Neural cell (in vitro differentiated cells): ENCODE data around the gene MOB2. TPM values are rescaled to one million over a fixed set of nuclear protein-coding genes. Genes with fewer than 3 reads are reported as not detected.

Experiments used
- H2AFZ ChIP-seq: fragments of 200-600, 300-800 bp; sonication (generic), shearing (Covaris generic); 2 replicates; pipeline ENCODE4 v1.6.0; 2014; ENCODE audit warnings: low read depth, mild to moderate bottlenecking, antibody characterized with exemption, low read length, moderate library complexity
- H3F3A ChIP-seq: fragments of 200-600 bp; shearing (Covaris generic); 2 replicates; pipeline ENCODE4 v1.6.1; 2016; ENCODE audit warnings: mild to moderate bottlenecking, moderate library complexity, mixed read lengths, antibody characterized with exemption, low read length; ENCODE audit not compliant: insufficient read depth, poor library complexity, severe bottlenecking
- H3K27ac ChIP-seq: fragments of 200-600, 300-800 bp; sonication (generic), shearing (Covaris generic); 2 replicates; pipeline ENCODE4 v1.5.1; 2014; ENCODE audit warnings: mild to moderate bottlenecking, low read length, moderate library complexity
- H3K27me3 ChIP-seq: fragments of 300-800, 200-600 bp; sonication (generic), shearing (Covaris generic); 2 replicates; pipeline ENCODE4 v1.6.0; 2014; ENCODE audit warnings: mild to moderate bottlenecking, low read depth, low read length, moderate library complexity; ENCODE audit not compliant: insufficient read depth
- H3K36me3 ChIP-seq: fragments of 300-800, 200-600 bp; sonication (generic), shearing (Covaris generic); 2 replicates; pipeline ENCODE4 v1.5.1; 2014; ENCODE audit warnings: mild to moderate bottlenecking, antibody characterized with exemption, low read length, moderate library complexity; ENCODE audit not compliant: insufficient read depth
- H3K4me2 ChIP-seq: fragments of 300-800, 200-600 bp; sonication (generic), shearing (Covaris generic); 2 replicates; pipeline ENCODE4 v1.6.0; 2014; ENCODE audit warnings: mild to moderate bottlenecking, low read length
- H3K4me3 ChIP-seq: fragments of 300-800, 200-600 bp; sonication (generic), shearing (Covaris generic); 2 replicates; pipeline ENCODE4 v1.5.1; 2014; ENCODE audit warnings: mild to moderate bottlenecking, low read length, moderate library complexity
- H3K79me2 ChIP-seq: fragments of 200-600 bp; shearing (Covaris generic); replicated peaks from 2 replicates; pipeline ENCODE4 v1.6.0; 2014; ENCODE audit warnings: mild to moderate bottlenecking, low read length, moderate library complexity; ENCODE audit not compliant: insufficient read depth
- H3K9ac ChIP-seq: fragments of 300-800, 200-600 bp; sonication (generic), shearing (Covaris generic); 2 replicates; pipeline ENCODE4 v1.6.1; 2016; ENCODE audit warnings: mild to moderate bottlenecking, low read length, mixed read lengths
- H3K9me2 ChIP-seq: fragments of 200-600 bp; shearing (Covaris generic); 2 replicates; pipeline ENCODE4 v1.6.1; 2016; ENCODE audit warnings: mild to moderate bottlenecking, low read length, mixed read lengths; ENCODE audit not compliant: insufficient read depth
- H3K9me3 ChIP-seq: fragments of 200-600, 300-800 bp; sonication (generic), shearing (Covaris generic); 2 replicates; pipeline ENCODE4 v1.6.1; 2016; ENCODE audit warnings: mild to moderate bottlenecking, mixed run types, low read length, moderate library complexity, mixed read lengths
- H4K20me1 ChIP-seq: fragments of 200-600 bp; shearing (Covaris generic); 2 replicates; pipeline ENCODE4 v1.6.1; 2016; ENCODE audit warnings: mild to moderate bottlenecking, mixed run types; ENCODE audit not compliant: insufficient read depth
- CTCF ChIP-seq: fragments of 450-650 bp; IDR thresholded peaks from 2 replicates; pipeline ENCODE4 v1.5.1; 2014; ENCODE audit warnings: antibody characterized with exemption, mild to moderate bottlenecking, moderate library complexity; ENCODE audit not compliant: poor library complexity, severe bottlenecking
- EP300 ChIP-seq: fragments of 450-650 bp; conservative IDR thresholded peaks from 2 replicates; pipeline ENCODE4 v1.6.1; 2014; ENCODE audit warnings: antibody characterized with exemption, mild to moderate bottlenecking, moderate library complexity; ENCODE audit not compliant: poor library complexity, severe bottlenecking
- MXI1 ChIP-seq: fragments of 450-650 bp; conservative IDR thresholded peaks from 2 replicates; pipeline ENCODE4 v1.6.1; 2014; ENCODE audit warnings: antibody characterized with exemption, mild to moderate bottlenecking; ENCODE audit not compliant: poor library complexity, severe bottlenecking
- POLR2AphosphoS5 ChIP-seq: IDR thresholded peaks from 2 replicates; pipeline ENCODE4 v1.6.1; 2012
- RAD21 ChIP-seq: fragments of 450-650 bp; conservative IDR thresholded peaks from 2 replicates; pipeline ENCODE4 v1.6.1; 2014; ENCODE audit warnings: antibody characterized with exemption, mild to moderate bottlenecking, moderate library complexity
- REST ChIP-seq: IDR thresholded peaks from 2 replicates; pipeline ENCODE4 v1.6.1; 2012; ENCODE audit warnings: borderline replicate concordance
- SMC3 ChIP-seq: fragments of 450-650 bp; conservative IDR thresholded peaks from 2 replicates; pipeline ENCODE4 v1.6.1; 2014; ENCODE audit warnings: antibody characterized with exemption, mild to moderate bottlenecking, moderate library complexity; ENCODE audit not compliant: poor library complexity
- TAF1 ChIP-seq: IDR thresholded peaks from 2 replicates; pipeline ENCODE4 v1.6.1; 2012; ENCODE audit warnings: low read depth
- polyA plus RNA-seq: library from polyadenylated mRNA; depleted of rRNA; stranded (reverse); fragments of >200 nt; gene quantifications from 2 replicates; pipeline ENCODE4 v1.2.3, GENCODE V29; 2014

Gene MOB2
- polyA plus RNA-seq, 1 donor from 2014 or later = 33.2 TPM

GRCh38 chr11:1481483-1481825 is 5.1 kb downstream of the MOB2 start:
- Histone ChIP-seq H4K20me1 (no peaks in the 10 kb centered on the region), H3K27me3 (no peaks in the 10 kb centered on the region), H3K36me3 (no peaks in the 10 kb centered on the region), H3K9me2 (no peaks in the 10 kb centered on the region), H2AFZ (no peak overlapping the region), H3K9me3 (no peaks in the 10 kb centered on the region), H3F3A (no peaks in the 10 kb centered on the region), H3K4me3 (no peak overlapping the region), H3K27ac (no peak overlapping the region), H3K79me2 (no peaks in the 10 kb centered on the region), H3K9ac (no peak overlapping the region), H3K4me2 (no peak overlapping the region)
- TF ChIP-seq RAD21 (no peak), SMC3 (no peak), REST (no peak), POLR2AphosphoS5 (no peak), TAF1 (no peak), CTCF (no peak)

GRCh38 chr11:1480555-1481482 is 5.8 kb downstream of the MOB2 start:
- H4K20me1 ChIP-seq = no peaks in the 10 kb centered on the region
- peaks cover under 1% of the 10 kb centered on the region for H3K36me3 ChIP-seq
- no peak overlapping the region for H3K4me3 ChIP-seq
- H3K9me3 ChIP-seq = no peaks in the 10 kb centered on the region
- H2AFZ ChIP-seq = no peak overlapping the region
- TF ChIP-seq MXI1 (no peak), SMC3 (no peak), POLR2AphosphoS5 (no peak), CTCF (no peak), REST (no peak), RAD21 (no peak), TAF1 (no peak), EP300 (no peak)
- H3K9ac ChIP-seq = no peak overlapping the region
- no peak overlapping the region for H3K4me2 ChIP-seq
- no peaks in the 10 kb centered on the region for H3K27me3 ChIP-seq
- H3F3A ChIP-seq = no peaks in the 10 kb centered on the region
- no peak overlapping the region for H3K27ac ChIP-seq
- no peaks in the 10 kb centered on the region for H3K9me2 ChIP-seq
- H3K79me2 ChIP-seq = no peaks in the 10 kb centered on the region
